Mesendoderm (in vitro differentiated cells): ENCODE results near the gene DCUN1D5.
"Not testable (repeated sequence)": the region's sequence is repeated elsewhere in the genome, so short reads cannot be mapped to it uniquely, and the experiment has no call there.

ENCODE experiments used
- DNase-seq: peaks from one replicate; pipeline ENCODE4 v3.0.0; 2013
- H2AK5ac ChIP-seq: 2 replicates; pipeline ENCODE4 v1.6.1; 2013; ENCODE audit warnings: low read length, inconsistent platforms
- H2BK120ac ChIP-seq: 2 replicates; pipeline ENCODE4 v1.6.1; 2013; ENCODE audit warnings: low read depth, mild to moderate bottlenecking, low read length, moderate library complexity, mixed read lengths
- H2BK15ac ChIP-seq: replicated peaks from 2 replicates; pipeline ENCODE4 v1.6.1; 2013; ENCODE audit warnings: low read depth, mild to moderate bottlenecking, moderate library complexity
- H2BK5ac ChIP-seq: 2 replicates; pipeline ENCODE4 v1.6.1; 2013; ENCODE audit warnings: low read length, inconsistent platforms
- H3K18ac ChIP-seq: 2 replicates; pipeline ENCODE4 v1.6.1; 2013; ENCODE audit warnings: mild to moderate bottlenecking, low read length, mixed read lengths
- H3K23ac ChIP-seq: one replicate; pipeline ENCODE4 v1.6.1; 2013; ENCODE audit warnings: low read length
- H3K27ac ChIP-seq: 2 replicates; pipeline ENCODE4 v1.5.1; 2013; ENCODE audit warnings: low read depth, mild to moderate bottlenecking, inconsistent platforms, low read length, moderate library complexity
- H3K27me3 ChIP-seq: 2 replicates; pipeline ENCODE4 v1.6.1; 2013; ENCODE audit warnings: low read length, control low read depth, mild to moderate bottlenecking, inconsistent platforms; ENCODE audit not compliant: insufficient read depth, poor library complexity
- H3K36me3 ChIP-seq: 2 replicates; pipeline ENCODE4 v1.6.1; 2013; ENCODE audit warnings: low read length, inconsistent platforms; ENCODE audit not compliant: control insufficient read depth, insufficient read depth
- H3K4ac ChIP-seq: one replicate; pipeline ENCODE4 v1.6.1; 2013; ENCODE audit warnings: low read depth, mild to moderate bottlenecking, low read length, moderate library complexity
- H3K4me1 ChIP-seq: 2 replicates; pipeline ENCODE4 v1.6.1; 2013; ENCODE audit warnings: low read depth, low read length, inconsistent platforms; ENCODE audit not compliant: control insufficient read depth
- H3K4me2 ChIP-seq: 2 replicates; pipeline ENCODE4 v1.6.1; 2013; ENCODE audit warnings: low read length
- H3K4me3 ChIP-seq: 2 replicates; pipeline ENCODE4 v1.5.1; 2013; ENCODE audit warnings: mild to moderate bottlenecking, low read length
- H3K56ac ChIP-seq: one replicate; pipeline ENCODE4 v1.6.1; 2013; ENCODE audit warnings: low read length
- H3K79me1 ChIP-seq: 2 replicates; pipeline ENCODE4 v1.6.1; 2013; ENCODE audit warnings: low read length, inconsistent platforms
- H3K79me2 ChIP-seq: 2 replicates; pipeline ENCODE4 v1.6.1; 2013; ENCODE audit warnings: mild to moderate bottlenecking, low read length; ENCODE audit not compliant: control insufficient read depth, insufficient read depth
- H3K9ac ChIP-seq: 2 replicates; pipeline ENCODE4 v1.6.1; 2013; ENCODE audit warnings: low read length, inconsistent platforms
- H4K5ac ChIP-seq: one replicate; pipeline ENCODE4 v1.6.1; 2013; ENCODE audit warnings: low read length
- H4K8ac ChIP-seq: one replicate; pipeline ENCODE4 v1.6.1; 2013; ENCODE audit warnings: low read depth, mild to moderate bottlenecking, control low read depth, low read length, moderate library complexity
- WGBS: extraction: QIAGEN DNeasy Blood & Tissue Kit; methylation state at CpG from one replicate; pipeline ENCODE4 v1.1.7; 2013; ENCODE audit warnings: low lambda C conversion rate, missing lambda C conversion rate; ENCODE audit not compliant: insufficient coverage; ENCODE audit errors: extremely low coverage; 5-methylcytosine and 5-hydroxymethylcytosine counted together

The DCUN1D5 gene

DNA sequence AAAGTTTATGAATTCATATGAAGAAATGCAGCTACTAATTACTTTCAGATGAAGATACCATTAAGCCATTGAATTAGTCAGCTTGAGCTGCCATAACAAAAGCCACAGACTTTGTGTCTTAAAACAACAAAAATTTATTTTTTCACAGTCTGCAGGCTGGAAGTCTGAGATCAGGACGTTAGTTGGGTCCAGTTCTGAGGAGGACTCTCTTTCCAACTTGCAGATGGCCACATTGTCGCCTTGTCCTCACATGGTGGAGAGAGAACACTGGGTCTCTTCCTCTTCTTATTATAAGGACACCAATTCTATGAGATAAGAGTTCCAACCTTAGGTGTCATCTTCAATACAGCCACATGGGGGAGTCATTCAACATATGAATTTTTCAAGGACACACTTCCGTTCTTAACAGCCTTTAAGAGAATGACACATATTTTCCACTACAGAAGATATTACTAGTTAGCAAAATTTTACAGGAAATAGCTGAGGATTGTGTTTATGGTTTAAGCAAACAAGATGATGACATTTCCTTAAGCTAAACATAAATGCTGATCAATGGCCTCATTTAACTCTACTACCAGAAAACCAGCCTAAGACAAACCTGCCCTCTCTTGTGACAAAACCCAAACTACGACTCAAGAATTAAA, 56.0 kb downstream of the DCUN1D5 start:
- Histone ChIP-seq H2AK5ac (no peak overlapping the region), H3K79me2 (no peaks in the 10 kb centered on the region), H3K4me2 (no peak overlapping the region), H4K5ac (no peak overlapping the region), H3K4me3 (no peak overlapping the region), H2BK15ac (no peak overlapping the region), H3K18ac (no peak overlapping the region), H3K27ac (no peak overlapping the region), H3K9ac (no peak overlapping the region), H4K8ac (no peak overlapping the region), H2BK120ac (no peak overlapping the region), H3K23ac (no peak overlapping the region), H3K27me3 (no peaks in the 10 kb centered on the region), H3K56ac (no peak overlapping the region), H3K4me1 (no peaks in the 10 kb centered on the region), H3K36me3 (no peaks in the 10 kb centered on the region), H3K4ac (no peak overlapping the region), H2BK5ac (no peak overlapping the region), H3K79me1 (no peaks in the 10 kb centered on the region)
- WGBS = no CpG with 5 or more reads among the region's 4 CpGs
- peak; percentile 86 for DNase-seq

DNA sequence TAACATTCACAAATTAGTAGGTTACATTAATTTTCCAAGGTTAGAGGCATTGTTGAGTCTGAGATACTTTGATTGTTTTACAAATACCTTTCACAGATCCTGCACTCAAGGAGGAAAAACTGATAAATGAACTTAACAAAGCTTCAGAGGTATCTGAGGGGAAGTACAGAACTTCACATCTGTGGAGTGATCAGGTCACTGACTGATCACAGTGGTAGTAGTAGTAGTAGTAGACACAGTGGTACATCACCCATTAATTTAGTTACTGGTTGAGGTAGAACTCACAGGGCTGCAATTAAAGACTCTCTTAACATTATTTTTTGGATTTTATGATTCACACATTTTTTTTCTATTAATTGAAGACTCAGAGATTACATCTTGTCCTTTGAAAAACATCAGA, 56.7 kb downstream of the DCUN1D5 start:
- no peak overlapping the region for H3K27ac ChIP-seq
- H3K27me3 ChIP-seq = no peaks in the 10 kb centered on the region
- no peak overlapping the region for H3K56ac ChIP-seq
- no peak overlapping the region for H4K5ac ChIP-seq
- no peak overlapping the region for H3K18ac ChIP-seq
- no peaks in the 10 kb centered on the region for H3K79me1 ChIP-seq
- no peak overlapping the region for H3K4me3 ChIP-seq
- no peak overlapping the region for H3K23ac ChIP-seq
- H2BK120ac ChIP-seq = no peak overlapping the region
- H3K4me1 ChIP-seq = no peaks in the 10 kb centered on the region
- no peak overlapping the region for H2BK5ac ChIP-seq
- H3K79me2 ChIP-seq = no peaks in the 10 kb centered on the region
- H2BK15ac ChIP-seq = no peak overlapping the region
- H3K36me3 ChIP-seq = no peaks in the 10 kb centered on the region
- no peak overlapping the region for H3K9ac ChIP-seq
- H2AK5ac ChIP-seq = no peak overlapping the region
- no peak overlapping the region for H4K8ac ChIP-seq
- DNase-seq = no peak
- no peak overlapping the region for H3K4me2 ChIP-seq
- no peak overlapping the region for H3K4ac ChIP-seq

DNA sequence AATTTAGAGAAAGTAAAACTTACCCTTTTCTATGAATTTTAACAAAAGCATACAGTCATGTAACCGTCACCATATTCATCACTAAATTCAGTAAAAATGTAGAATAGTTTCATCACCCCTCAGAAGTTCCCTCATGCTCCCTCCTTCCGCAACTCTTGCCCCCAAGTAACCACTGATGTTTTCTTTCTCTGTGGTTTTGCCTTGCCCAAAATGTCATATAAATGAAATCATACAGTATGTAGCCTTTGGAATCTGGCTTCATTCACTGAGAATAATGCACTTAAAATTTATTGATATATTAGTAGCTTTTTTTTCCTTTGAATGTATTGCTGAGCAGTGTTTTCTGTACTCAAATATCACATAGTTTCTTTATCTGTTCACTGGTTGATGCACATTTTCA, 60.1 kb downstream of the DCUN1D5 start:
- no peak overlapping the region for H3K27ac ChIP-seq
- no peak overlapping the region for H4K5ac ChIP-seq
- H3K4me1 ChIP-seq = no peaks in the 10 kb centered on the region
- H2BK5ac ChIP-seq = no peak overlapping the region
- H3K23ac ChIP-seq = no peak overlapping the region
- H2BK15ac ChIP-seq = no peak overlapping the region
- H3K79me2 ChIP-seq = no peaks in the 10 kb centered on the region
- no CpG with 5 or more reads among the region's 2 CpGs for WGBS
- no peak overlapping the region for H3K4me3 ChIP-seq
- no peak overlapping the region for H2BK120ac ChIP-seq
- no peaks in the 10 kb centered on the region for H3K79me1 ChIP-seq
- no peak overlapping the region for H3K4me2 ChIP-seq
- no peak overlapping the region for H3K4ac ChIP-seq
- no peaks in the 10 kb centered on the region for H3K27me3 ChIP-seq
- no peak overlapping the region for H2AK5ac ChIP-seq
- no peak overlapping the region for H3K18ac ChIP-seq
- no peak for DNase-seq
- H3K9ac ChIP-seq = no peak overlapping the region
- H3K56ac ChIP-seq = no peak overlapping the region
- H3K36me3 ChIP-seq = no peaks in the 10 kb centered on the region
- H4K8ac ChIP-seq = no peak overlapping the region

DNA sequence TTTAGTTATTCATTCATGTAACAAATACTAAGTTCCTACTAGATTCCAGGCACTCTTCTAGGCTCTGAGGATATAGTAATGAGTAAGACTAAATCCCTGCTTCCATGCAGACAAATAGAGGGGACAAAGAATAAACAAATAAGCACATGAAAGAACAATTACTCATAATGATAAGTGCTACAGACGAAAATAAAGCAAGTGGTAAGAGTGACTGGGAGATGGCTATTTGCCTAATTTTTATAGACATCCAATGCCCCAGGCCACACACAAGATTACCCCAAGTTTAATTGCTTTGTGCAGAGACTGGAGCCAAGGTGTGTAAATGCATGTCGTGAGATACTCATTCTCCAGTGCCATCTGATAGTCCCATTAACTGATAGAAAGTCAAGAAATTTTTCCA, 62.6 kb downstream of the DCUN1D5 start:
- Histone ChIP-seq H3K23ac (no peak overlapping the region), H3K4ac (no peak overlapping the region), H3K56ac (no peak overlapping the region), H3K79me2 (no peaks in the 10 kb centered on the region), H2BK120ac (no peak overlapping the region), H3K27me3 (no peaks in the 10 kb centered on the region), H3K27ac (no peak overlapping the region), H3K4me2 (no peak overlapping the region), H2AK5ac (no peak overlapping the region), H3K4me3 (no peak overlapping the region), H2BK15ac (no peak overlapping the region), H3K36me3 (no peaks in the 10 kb centered on the region), H3K18ac (no peak overlapping the region), H3K4me1 (no peaks in the 10 kb centered on the region), H3K9ac (no peak overlapping the region), H4K5ac (no peak overlapping the region), H4K8ac (no peak overlapping the region), H3K79me1 (no peaks in the 10 kb centered on the region), H2BK5ac (no peak overlapping the region)
- no CpG with 5 or more reads among the region's 2 CpGs for WGBS
- DNase-seq = no peak

DNA sequence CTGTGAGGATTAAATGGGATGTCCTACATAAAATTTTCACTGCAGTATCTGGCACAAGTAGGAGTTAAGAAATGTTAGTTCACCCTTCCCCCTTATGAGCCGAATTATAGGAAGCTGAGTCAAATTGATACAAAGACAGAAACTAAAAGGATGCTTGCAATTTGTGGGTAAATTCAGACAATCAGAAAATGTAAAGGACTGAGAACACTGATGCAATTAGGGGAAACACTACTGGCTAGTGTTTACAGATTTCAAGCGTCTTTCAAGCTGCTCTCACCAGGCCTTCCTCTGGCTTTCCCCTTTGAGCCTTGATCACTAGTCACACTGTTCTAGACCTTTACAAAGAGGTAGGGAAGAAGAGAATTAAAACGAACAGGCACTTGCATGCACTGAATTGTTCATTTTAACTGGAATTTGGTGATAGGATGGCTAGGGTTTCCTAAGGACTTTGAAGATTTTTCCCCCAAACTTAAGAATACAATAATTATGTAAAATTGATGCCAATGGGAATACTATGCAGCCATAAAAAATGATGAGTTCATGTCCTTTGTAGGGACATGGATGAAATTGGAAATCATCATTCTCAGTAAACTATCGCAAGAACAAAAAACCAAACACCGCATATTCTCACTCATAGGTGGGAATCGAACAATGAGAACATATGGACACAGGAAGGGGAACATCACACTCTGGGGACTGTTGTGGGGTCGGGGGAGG, 63.5 kb downstream of the DCUN1D5 start:
- WGBS = no CpG with 5 or more reads among the region's 7 CpGs
- not testable (repeated sequence) for H3K23ac ChIP-seq, H3K4me3 ChIP-seq, H3K9ac ChIP-seq, H3K36me3 ChIP-seq, H3K79me2 ChIP-seq, H4K5ac ChIP-seq, H3K79me1 ChIP-seq, H3K4ac ChIP-seq, H3K27ac ChIP-seq, H3K18ac ChIP-seq, H3K4me1 ChIP-seq, H2AK5ac ChIP-seq, H2BK120ac ChIP-seq, DNase-seq, H3K4me2 ChIP-seq, H4K8ac ChIP-seq, H3K27me3 ChIP-seq, H2BK5ac ChIP-seq, H3K56ac ChIP-seq, H2BK15ac ChIP-seq

DNA sequence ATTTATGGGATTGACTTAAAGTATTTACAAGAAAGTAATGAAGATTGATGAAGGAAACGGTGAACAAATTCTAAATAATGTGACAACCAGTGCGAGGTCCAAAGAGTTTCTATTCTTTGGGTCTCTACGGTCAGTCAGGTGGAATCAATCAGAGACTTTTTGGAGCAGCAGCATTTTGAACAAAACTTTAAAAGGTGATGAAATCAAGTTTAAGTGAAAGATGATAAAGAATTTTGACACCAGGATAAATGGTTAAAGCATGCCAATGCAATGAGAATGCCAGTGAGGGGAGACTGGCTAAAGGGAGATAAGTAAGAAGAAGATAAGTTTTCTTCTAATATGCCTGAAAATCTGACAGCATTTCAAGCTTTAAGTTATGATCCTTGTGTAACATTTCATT, 67.9 kb downstream of the DCUN1D5 start:
- H3K9ac ChIP-seq = no peak overlapping the region
- no peak overlapping the region for H3K4me3 ChIP-seq
- DNase-seq = no peak
- no peak overlapping the region for H3K18ac ChIP-seq
- H4K8ac ChIP-seq = no peak overlapping the region
- H2BK120ac ChIP-seq = no peak overlapping the region
- no peaks in the 10 kb centered on the region for H3K79me1 ChIP-seq
- no peak overlapping the region for H3K23ac ChIP-seq
- no peak overlapping the region for H3K56ac ChIP-seq
- no peak overlapping the region for H4K5ac ChIP-seq
- WGBS = no CpG with 5 or more reads among the region's 3 CpGs
- no peak overlapping the region for H2BK5ac ChIP-seq
- no peaks in the 10 kb centered on the region for H3K27me3 ChIP-seq
- H2AK5ac ChIP-seq = no peak overlapping the region
- H3K27ac ChIP-seq = no peak overlapping the region
- no peaks in the 10 kb centered on the region for H3K4me1 ChIP-seq
- H3K79me2 ChIP-seq = no peaks in the 10 kb centered on the region
- no peaks in the 10 kb centered on the region for H3K36me3 ChIP-seq
- H3K4ac ChIP-seq = no peak overlapping the region
- H3K4me2 ChIP-seq = no peak overlapping the region
- no peak overlapping the region for H2BK15ac ChIP-seq
